ENCODE results near the gene TTC7B. TPM values are rescaled to one million over a fixed set of nuclear protein-coding genes. Genes with fewer than 3 reads are reported as not detected.

Gene TTC7B
- total RNA-seq, 1 donor from 2014 or later = 82.6 TPM

- no peak for DNase-seq (ENCODE audit: low read depth)
- no peak overlapping the region for H3K4me3 ChIP-seq (ENCODE audit: low read depth, low read length)
- TF ChIP-seq, protein P1, sequence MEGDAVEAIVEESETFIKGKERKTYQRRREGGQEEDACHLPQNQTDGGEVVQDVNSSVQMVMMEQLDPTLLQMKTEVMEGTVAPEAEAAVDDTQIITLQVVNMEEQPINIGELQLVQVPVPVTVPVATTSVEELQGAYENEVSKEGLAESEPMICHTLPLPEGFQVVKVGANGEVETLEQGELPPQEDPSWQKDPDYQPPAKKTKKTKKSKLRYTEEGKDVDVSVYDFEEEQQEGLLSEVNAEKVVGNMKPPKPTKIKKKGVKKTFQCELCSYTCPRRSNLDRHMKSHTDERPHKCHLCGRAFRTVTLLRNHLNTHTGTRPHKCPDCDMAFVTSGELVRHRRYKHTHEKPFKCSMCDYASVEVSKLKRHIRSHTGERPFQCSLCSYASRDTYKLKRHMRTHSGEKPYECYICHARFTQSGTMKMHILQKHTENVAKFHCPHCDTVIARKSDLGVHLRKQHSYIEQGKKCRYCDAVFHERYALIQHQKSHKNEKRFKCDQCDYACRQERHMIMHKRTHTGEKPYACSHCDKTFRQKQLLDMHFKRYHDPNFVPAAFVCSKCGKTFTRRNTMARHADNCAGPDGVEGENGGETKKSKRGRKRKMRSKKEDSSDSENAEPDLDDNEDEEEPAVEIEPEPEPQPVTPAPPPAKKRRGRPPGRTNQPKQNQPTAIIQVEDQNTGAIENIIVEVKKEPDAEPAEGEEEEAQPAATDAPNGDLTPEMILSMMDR (conservative IDR thresholded peaks at IDR 0.05; ENCODE audit: low read depth, low read length) = no peak
Observed at GRCh38 chr14:90753456-90754005, 62.7 kb downstream of the TTC7B start.

GRCh38 chr14:90750701-90751100 is 65.5 kb downstream of the TTC7B start:
- TF ChIP-seq, protein P1 (conservative IDR thresholded peaks at IDR 0.05; ENCODE audit: low read depth, low read length) = no peak
- DNase-seq (ENCODE audit: low read depth) = no peak
- no peak overlapping the region for H3K4me3 ChIP-seq (ENCODE audit: low read depth, low read length)

GRCh38 chr14:90750191-90750590 is 66.0 kb downstream of the TTC7B start:
- DNase-seq (ENCODE audit: low read depth) = no peak
- TF ChIP-seq, protein P1 (conservative IDR thresholded peaks at IDR 0.05; ENCODE audit: low read depth, low read length) = no peak
- H3K4me3 ChIP-seq (ENCODE audit: low read depth, low read length) = no peak overlapping the region

- H3K4me3 ChIP-seq (ENCODE audit: low read depth, low read length) = no peak overlapping the region
- TF ChIP-seq, protein P1 (conservative IDR thresholded peaks at IDR 0.05; ENCODE audit: low read depth, low read length) = no peak
- DNase-seq (ENCODE audit: low read depth) = no peak
Observed at GRCh38 chr14:90747909-90748308, 68.3 kb downstream of the TTC7B start.

DNA sequence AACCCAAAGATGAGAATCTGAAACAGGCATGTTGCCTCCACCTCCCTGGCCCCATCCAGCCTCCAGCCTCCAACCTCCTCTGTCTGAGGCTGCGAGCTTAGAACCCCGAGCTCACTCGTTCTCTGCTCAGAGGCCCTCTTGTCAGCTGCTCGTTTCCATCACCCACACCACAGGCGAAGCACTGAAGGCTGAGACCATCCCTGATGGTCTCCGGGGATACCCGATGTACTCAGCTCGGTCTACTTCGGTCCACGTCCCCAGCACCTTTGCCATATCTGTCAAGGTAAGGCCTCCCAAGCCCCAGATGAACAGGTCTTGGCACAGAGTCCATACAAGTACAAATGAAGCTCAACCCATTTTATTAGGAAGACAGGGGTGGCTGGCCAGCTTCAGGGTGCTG is 72.4 kb downstream of the TTC7B start:
- H3K4me3 ChIP-seq (ENCODE audit: low read depth, low read length) = no peak overlapping the region
- no peak for DNase-seq (ENCODE audit: low read depth)
- TF ChIP-seq, protein P1 (conservative IDR thresholded peaks at IDR 0.05; ENCODE audit: low read depth, low read length) = no peak

DNA sequence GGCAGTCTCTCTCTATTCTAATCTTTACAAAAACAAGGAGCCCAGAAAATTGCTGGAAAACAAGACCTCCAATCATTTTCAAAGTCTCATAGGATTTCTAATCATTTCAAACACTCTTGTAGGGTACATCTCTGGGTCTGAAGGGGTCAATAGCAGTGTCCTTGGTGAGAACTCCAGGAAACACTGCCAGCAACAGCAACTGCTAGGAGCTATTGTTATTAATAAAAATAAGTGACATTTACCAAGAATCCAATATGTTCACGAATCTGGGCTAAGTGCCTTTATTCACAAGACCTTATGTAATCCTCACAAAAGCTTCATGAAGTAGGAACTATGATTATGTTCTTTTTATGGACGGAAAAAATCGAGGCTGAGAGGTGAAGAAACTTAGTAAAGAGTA is 72.8 kb downstream of the TTC7B start:
- TF ChIP-seq, protein P1 (conservative IDR thresholded peaks at IDR 0.05; ENCODE audit: low read depth, low read length) = no peak
- H3K4me3 ChIP-seq (ENCODE audit: low read depth, low read length) = no peak overlapping the region

DNA sequence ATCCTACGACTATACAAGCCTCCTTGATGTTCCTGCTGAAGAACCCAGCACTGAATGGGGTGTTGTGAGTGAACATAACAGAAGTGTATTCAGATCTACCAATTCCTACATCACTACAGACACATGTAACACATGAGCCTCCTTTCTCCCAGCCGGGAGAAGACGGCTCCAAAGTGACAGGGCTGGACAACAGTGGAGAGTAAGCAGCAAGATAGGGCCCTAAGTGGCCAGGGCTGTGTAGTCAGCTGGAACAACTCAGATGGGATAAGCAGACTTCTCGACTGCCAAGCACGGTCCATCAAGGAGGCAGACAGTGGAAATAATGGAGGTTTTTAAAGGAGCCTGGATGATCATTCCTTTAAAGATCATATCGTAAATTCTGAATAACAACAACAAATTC is 73.5 kb downstream of the TTC7B start:
- TF ChIP-seq, protein P1 (conservative IDR thresholded peaks at IDR 0.05; ENCODE audit: low read depth, low read length) = no peak
- no peak for DNase-seq (ENCODE audit: low read depth)
- no peak overlapping the region for H3K4me3 ChIP-seq (ENCODE audit: low read depth, low read length)

More for the DNA sequence above, 72.8 kb downstream of the TTC7B start:
- DNase-seq (ENCODE audit: low read depth) = no peak
